GM15510 (cell line): ENCODE data around the gene NAPA.

Experiments used
- POLR2A ChIP-seq: IDR thresholded peaks from 3 replicates; pipeline ENCODE4 v1.6.1; 2011; ENCODE audit warnings: borderline replicate concordance; ENCODE audit not compliant: insufficient read length; ENCODE audit errors: extremely low read depth

The NAPA gene

GRCh38 chr19:47538812-47539211 is 23.9 kb upstream of the NAPA start:
- TF ChIP-seq POLR2A, result no peak

- TF ChIP-seq POLR2A, result no peak
Observed at GRCh38 chr19:47537493-47537892, 22.6 kb upstream of the NAPA start.

- no peak for TF ChIP-seq POLR2A
Observed at GRCh38 chr19:47534628-47535027, 19.8 kb upstream of the NAPA start.

- no peak for TF ChIP-seq POLR2A
Observed at GRCh38 chr19:47531640-47532387, 17.0 kb upstream of the NAPA start.

GRCh38 chr19:47529018-47529742 is 14.3 kb upstream of the NAPA start:
- no peak for TF ChIP-seq POLR2A

GRCh38 chr19:47526798-47527197 is 11.9 kb upstream of the NAPA start:
- no peak for TF ChIP-seq POLR2A

GRCh38 chr19:47523473-47523872 is 8.6 kb upstream of the NAPA start:
- no peak for TF ChIP-seq POLR2A

- TF ChIP-seq POLR2A, result no peak
Observed at GRCh38 chr19:47521473-47522180, 6.8 kb upstream of the NAPA start.

GRCh38 chr19:47520839-47521238 is 6.0 kb upstream of the NAPA start:
- TF ChIP-seq POLR2A, result no peak

- TF ChIP-seq POLR2A, result no peak
Observed at GRCh38 chr19:47520343-47520806, 5.5 kb upstream of the NAPA start.

- no peak for TF ChIP-seq POLR2A
Observed at GRCh38 chr19:47518854-47519253, 4.0 kb upstream of the NAPA start.

GRCh38 chr19:47518139-47518538 is 3.3 kb upstream of the NAPA start:
- TF ChIP-seq POLR2A, result no peak

GRCh38 chr19:47514151-47514868 is 553 bp downstream of the NAPA start:
- no peak for TF ChIP-seq POLR2A

- no peak for TF ChIP-seq POLR2A
Observed at GRCh38 chr19:47512948-47513319, 1.9 kb downstream of the NAPA start.
